ENCODE results near the gene DTNBP1.

GRCh38 chr6:15638373-15638772 lies 24.5 kb downstream of the DTNBP1 start:
- TF ChIP-seq ZNF621 (tag by site-specific recombination; IDR thresholded peaks at IDR 0.05) (no peak), ZNF239 (tag by site-specific recombination; IDR thresholded peaks at IDR 0.05) (no peak), SP2 (tag by site-specific recombination; IDR thresholded peaks at IDR 0.05) (no peak), REPIN1 (tag by site-specific recombination; IDR thresholded peaks at IDR 0.05; ENCODE audit: low read depth) (no peak), ZNF280D (tag by site-specific recombination; IDR thresholded peaks at IDR 0.05) (no peak), ZBTB8A (tag by site-specific recombination; IDR thresholded peaks at IDR 0.05) (no peak), KLF9 (tag by site-specific recombination; IDR thresholded peaks at IDR 0.05; ENCODE audit: low read depth) (no peak), SCRT2 (tag by site-specific recombination; IDR thresholded peaks at IDR 0.05) (no peak), ZNF768 (tag by site-specific recombination; IDR thresholded peaks at IDR 0.05) (no peak), ZNF596 (tag by site-specific recombination; IDR thresholded peaks at IDR 0.05) (no peak), CTCF (tag by site-specific recombination; IDR thresholded peaks at IDR 0.05) (no peak), ZNF335 (tag by site-specific recombination; conservative IDR thresholded peaks at IDR 0.05) (no peak), ZNF777 (tag by site-specific recombination; IDR thresholded peaks at IDR 0.05; ENCODE audit: borderline replicate concordance) (no peak)

All from HEK293 (cell line).